Measurements from ENCODE around the gene FMNL1. TPM values are rescaled to one million over a fixed set of nuclear protein-coding genes. Genes with fewer than 3 reads are reported as not detected.

FMNL1 gene
- total RNA-seq, 6 experiments from 2014 or later = 1.6 to 8.0 (median 6.0) TPM

- H3K27ac Mint-ChIP-seq = no peak overlapping the region
- no peak for DNase-seq
- peaks cover 13% of the 10 kb centered on the region for H3K4me1 Mint-ChIP-seq (ENCODE audit: low read depth)
- TF ChIP-seq CTCF (IDR thresholded peaks at IDR 0.05) = no peak
- H3K9me3 Mint-ChIP-seq = no peaks in the 10 kb centered on the region
- peaks cover 17% of the 10 kb centered on the region for H3K36me3 Mint-ChIP-seq (ENCODE audit: low read depth)
- H3K27me3 Mint-ChIP-seq (ENCODE audit: insufficient read depth) = peaks cover 2% of the 10 kb centered on the region
- H3K4me3 Mint-ChIP-seq = no peak overlapping the region
Measured at GRCh38 chr17:45271603-45272002, 49.9 kb downstream of the FMNL1 start.

GRCh38 chr17:45273551-45273957 is 51.9 kb downstream of the FMNL1 start:
- no peak for DNase-seq
- no peak for TF ChIP-seq CTCF (IDR thresholded peaks at IDR 0.05)
- H3K27me3 Mint-ChIP-seq (ENCODE audit: insufficient read depth) = peaks cover 2% of the 10 kb centered on the region
- H3K27ac Mint-ChIP-seq = no peak overlapping the region; the same call in 1 of the 2 replicates
- H3K36me3 Mint-ChIP-seq (ENCODE audit: low read depth) = peaks cover 7% of the 10 kb centered on the region; the same call in 1 of the 2 replicates
- no peaks in the 10 kb centered on the region for H3K9me3 Mint-ChIP-seq
- no peak overlapping the region for H3K4me3 Mint-ChIP-seq
- H3K4me1 Mint-ChIP-seq (ENCODE audit: low read depth) = peaks cover 13% of the 10 kb centered on the region

- DNase-seq = no peak
- Mint-ChIP-seq H3K9me3 (no peaks in the 10 kb centered on the region), H3K36me3 (ENCODE audit: low read depth) (peaks cover 2% of the 10 kb centered on the region; the same call in 1 of the 2 replicates), H3K27me3 (ENCODE audit: insufficient read depth) (peaks cover 2% of the 10 kb centered on the region), H3K27ac (no peak overlapping the region), H3K4me3 (no peak overlapping the region), H3K4me1 (ENCODE audit: low read depth) (peaks cover 13% of the 10 kb centered on the region)
- TF ChIP-seq CTCF (IDR thresholded peaks at IDR 0.05) = no peak
Measured at GRCh38 chr17:45274033-45274432, 52.3 kb downstream of the FMNL1 start.

- TF ChIP-seq CTCF (IDR thresholded peaks at IDR 0.05) = no peak
- Mint-ChIP-seq H3K4me3 (no peak overlapping the region), H3K9me3 (no peaks in the 10 kb centered on the region), H3K27me3 (ENCODE audit: insufficient read depth) (peaks cover 2% of the 10 kb centered on the region), H3K36me3 (ENCODE audit: low read depth) (peaks cover 10% of the 10 kb centered on the region), H3K27ac (no peak overlapping the region), H3K4me1 (ENCODE audit: low read depth) (peaks cover 17% of the 10 kb centered on the region)
- DNase-seq = no peak
Measured at GRCh38 chr17:45276031-45276430, 54.3 kb downstream of the FMNL1 start.

- H3K4me1 Mint-ChIP-seq (ENCODE audit: low read depth) = peaks cover 17% of the 10 kb centered on the region
- H3K9me3 Mint-ChIP-seq = no peaks in the 10 kb centered on the region
- TF ChIP-seq CTCF (IDR thresholded peaks at IDR 0.05) = peak; percentile 90
- DNase-seq = peak; percentile 80
- H3K27ac Mint-ChIP-seq = 0 out of 2 replicates have a peak overlapping the region, but pooled peaks have one; percentile 26
- peaks cover 2% of the 10 kb centered on the region for H3K27me3 Mint-ChIP-seq (ENCODE audit: insufficient read depth)
- H3K36me3 Mint-ChIP-seq (ENCODE audit: low read depth) = peaks cover 10% of the 10 kb centered on the region
- no peak overlapping the region for H3K4me3 Mint-ChIP-seq
Measured at GRCh38 chr17:45277216-45277849, 55.6 kb downstream of the FMNL1 start.

Data from HFFc6 (cell line).